ENCODE data around the gene COQ9.

The COQ9 gene

DNA sequence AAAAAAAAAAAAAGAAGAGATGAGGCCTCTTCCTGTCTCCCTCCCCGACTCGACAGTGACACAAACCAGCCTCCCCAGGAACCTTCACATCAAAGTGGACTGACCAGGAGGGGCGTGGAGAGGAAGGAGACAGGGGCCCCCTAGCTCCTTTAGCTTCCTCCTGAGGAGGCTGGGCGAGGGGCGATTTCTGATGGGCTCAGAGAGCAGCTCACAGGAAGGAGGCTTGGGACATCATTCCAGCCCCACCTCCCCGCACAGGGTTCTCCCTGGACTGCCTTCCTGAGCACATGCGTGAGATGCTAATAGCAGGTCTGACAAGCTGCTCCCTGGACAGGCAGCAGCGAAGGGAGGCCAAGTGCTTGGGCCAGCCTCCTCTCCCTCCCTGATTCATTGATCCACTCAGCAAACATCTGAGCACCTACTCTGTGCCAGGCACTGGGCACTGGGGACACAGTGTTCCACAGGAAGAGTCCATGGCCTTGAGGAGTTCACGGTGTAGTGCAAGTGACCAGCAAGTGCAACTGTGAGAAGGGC, 53.4 kb downstream of the COQ9 start:
- Histone ChIP-seq H3K36me3 (ENCODE audit: control insufficient read depth, insufficient read depth, low read length) (no peaks in the 10 kb centered on the region), H3K27me3 (ENCODE audit: control insufficient read depth, insufficient read depth, low read length) (no peaks in the 10 kb centered on the region), H3K4me1 (ENCODE audit: control insufficient read depth, insufficient read depth, low read length) (no peaks in the 10 kb centered on the region), H3K9ac (ENCODE audit: low read length) (no peak overlapping the region), H3K4me3 (ENCODE audit: low read length) (no peak overlapping the region), H3K9me3 (ENCODE audit: control insufficient read depth, low read length) (no peaks in the 10 kb centered on the region)

DNA sequence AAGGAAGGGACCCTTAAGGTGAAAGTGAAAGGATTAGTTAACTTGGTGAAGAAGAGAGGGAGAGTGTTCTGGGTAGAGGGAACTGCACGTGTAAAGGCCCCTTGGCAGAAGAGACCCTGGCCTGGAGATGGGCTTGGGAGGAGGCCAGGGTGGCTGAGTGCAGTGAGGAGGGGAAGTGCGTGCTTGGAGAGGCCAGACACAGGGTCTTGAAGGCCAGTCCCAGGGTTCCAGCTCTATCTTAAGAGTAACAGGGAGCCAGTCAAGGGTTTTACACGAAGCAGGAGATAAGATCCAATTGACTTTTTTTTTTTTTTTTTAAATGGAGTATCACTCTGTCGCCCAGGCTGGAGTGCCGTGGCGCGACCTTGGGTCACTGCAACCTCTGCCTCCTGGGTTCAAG, 54.2 kb downstream of the COQ9 start:
- no peak overlapping the region for H3K9ac ChIP-seq (ENCODE audit: low read length)
- H3K4me3 ChIP-seq (ENCODE audit: low read length), result no peak overlapping the region
- H3K9me3 ChIP-seq (ENCODE audit: control insufficient read depth, low read length), result no peaks in the 10 kb centered on the region
- no peaks in the 10 kb centered on the region for H3K4me1 ChIP-seq (ENCODE audit: control insufficient read depth, insufficient read depth, low read length)
- peaks cover 2% of the 10 kb centered on the region for H3K27me3 ChIP-seq (ENCODE audit: control insufficient read depth, insufficient read depth, low read length)
- no peaks in the 10 kb centered on the region for H3K36me3 ChIP-seq (ENCODE audit: control insufficient read depth, insufficient read depth, low read length)

DNA sequence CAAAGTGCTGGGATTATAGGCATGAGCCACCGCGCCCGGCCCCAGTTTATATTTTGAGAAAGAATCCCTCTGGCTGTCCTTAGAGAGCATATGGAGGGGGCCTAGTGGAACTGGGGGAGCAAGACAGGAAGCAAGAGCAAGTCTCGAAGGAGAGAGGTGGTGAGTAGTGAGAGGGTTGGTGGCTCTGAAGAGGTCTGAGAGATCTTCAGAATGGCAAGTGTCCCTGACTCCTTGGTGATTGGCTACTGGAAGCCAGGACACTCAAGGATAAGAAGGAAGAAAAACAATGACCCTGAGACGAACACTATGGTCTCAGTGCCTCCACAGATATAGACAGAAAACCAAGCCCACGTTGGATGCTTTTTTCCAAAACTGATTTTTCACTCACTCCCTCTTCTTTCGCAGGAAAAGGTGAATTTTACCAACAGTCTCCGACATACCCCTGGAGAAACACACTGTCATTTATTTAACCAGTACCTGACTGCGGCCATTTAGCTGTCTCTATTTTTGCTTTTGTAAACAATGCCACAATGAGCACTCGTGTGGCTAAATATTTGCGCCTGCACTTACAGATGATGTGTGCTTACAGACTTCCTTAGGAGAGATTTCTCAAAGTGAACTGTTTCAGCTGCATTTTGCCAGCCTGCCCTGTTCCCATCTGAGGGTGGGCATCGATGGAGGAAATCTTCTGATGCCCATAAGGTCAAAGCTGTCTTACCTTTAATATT, 54.9 kb downstream of the COQ9 start:
- Histone ChIP-seq H3K4me3 (ENCODE audit: low read length) (no peak overlapping the region), H3K36me3 (ENCODE audit: control insufficient read depth, insufficient read depth, low read length) (no peaks in the 10 kb centered on the region), H3K4me1 (ENCODE audit: control insufficient read depth, insufficient read depth, low read length) (no peaks in the 10 kb centered on the region), H3K27me3 (ENCODE audit: control insufficient read depth, insufficient read depth, low read length) (peaks cover 6% of the 10 kb centered on the region), H3K9ac (ENCODE audit: low read length) (no peak overlapping the region), H3K9me3 (ENCODE audit: control insufficient read depth, low read length) (no peaks in the 10 kb centered on the region)

DNA sequence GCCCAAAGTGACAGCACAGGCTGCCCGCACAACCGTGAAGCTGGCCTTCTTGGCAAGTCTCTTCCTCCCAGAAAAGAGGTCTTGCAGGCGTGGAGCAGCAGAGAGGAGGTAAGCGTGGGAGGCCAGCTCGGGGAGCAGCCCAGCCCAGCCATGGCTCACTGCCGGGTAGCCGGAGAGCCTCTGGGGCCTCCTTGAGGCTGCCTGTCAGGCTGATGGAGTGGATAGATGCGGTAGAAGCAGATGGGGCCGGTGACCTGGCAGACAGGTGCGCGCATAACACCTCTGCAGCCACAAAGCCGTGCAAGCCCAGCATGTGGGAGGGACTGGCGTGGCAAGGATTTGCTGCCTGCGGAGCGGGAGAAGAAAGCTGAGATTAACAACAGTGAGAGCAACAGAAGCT, 56.1 kb downstream of the COQ9 start:
- H3K4me1 ChIP-seq (ENCODE audit: control insufficient read depth, insufficient read depth, low read length), result no peaks in the 10 kb centered on the region
- H3K4me3 ChIP-seq (ENCODE audit: low read length), result no peak overlapping the region
- peaks cover 11% of the 10 kb centered on the region for H3K27me3 ChIP-seq (ENCODE audit: control insufficient read depth, insufficient read depth, low read length)
- no peak overlapping the region for H3K9ac ChIP-seq (ENCODE audit: low read length)
- no peaks in the 10 kb centered on the region for H3K36me3 ChIP-seq (ENCODE audit: control insufficient read depth, insufficient read depth, low read length)
- H3K9me3 ChIP-seq (ENCODE audit: control insufficient read depth, low read length), result no peaks in the 10 kb centered on the region

DNA sequence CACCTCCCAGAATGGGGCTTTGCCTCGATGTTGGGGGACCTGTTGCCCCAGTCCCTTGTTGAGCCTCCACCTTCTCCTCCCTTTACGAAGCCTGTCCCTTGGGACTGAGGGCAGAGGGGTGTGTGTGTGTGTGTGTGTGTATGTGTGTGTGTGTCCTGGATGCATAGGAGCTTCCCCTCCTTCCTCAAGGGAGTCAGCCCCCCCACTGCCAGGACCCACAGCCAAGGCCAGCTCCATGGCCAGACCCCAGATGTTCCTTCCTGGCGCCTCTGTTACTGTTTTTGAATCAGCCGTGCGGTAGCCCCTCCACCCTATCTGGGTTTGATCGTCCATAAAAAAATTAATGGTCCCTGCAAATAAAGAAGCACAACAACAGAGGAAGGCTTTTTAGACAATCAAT, 56.7 kb downstream of the COQ9 start:
- H3K4me1 ChIP-seq (ENCODE audit: control insufficient read depth, insufficient read depth, low read length), result no peaks in the 10 kb centered on the region
- H3K4me3 ChIP-seq (ENCODE audit: low read length), result no peak overlapping the region
- no peaks in the 10 kb centered on the region for H3K36me3 ChIP-seq (ENCODE audit: control insufficient read depth, insufficient read depth, low read length)
- no peaks in the 10 kb centered on the region for H3K9me3 ChIP-seq (ENCODE audit: control insufficient read depth, low read length)
- no peak overlapping the region for H3K9ac ChIP-seq (ENCODE audit: low read length)
- peaks cover 11% of the 10 kb centered on the region for H3K27me3 ChIP-seq (ENCODE audit: control insufficient read depth, insufficient read depth, low read length)

DNA sequence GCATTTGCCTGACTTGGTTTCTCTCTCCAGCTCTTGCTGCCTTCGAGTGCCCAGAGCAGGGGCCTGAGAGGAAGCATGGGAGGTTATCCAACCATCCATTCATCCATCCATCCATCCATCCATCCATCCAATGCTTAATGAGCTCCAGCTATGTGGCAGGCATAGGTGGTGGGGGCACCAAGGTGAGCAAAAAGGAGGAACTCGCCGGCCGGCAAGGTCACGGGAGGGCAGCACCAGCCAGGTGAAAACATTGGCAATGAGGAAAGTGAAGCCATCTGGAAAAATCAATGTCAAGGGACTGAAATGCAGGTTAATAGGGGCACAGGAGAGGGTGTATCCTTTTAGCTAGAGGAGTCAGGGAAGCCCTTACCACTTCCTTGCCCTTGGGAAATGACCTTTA, 57.2 kb downstream of the COQ9 start:
- no peak overlapping the region for H3K9ac ChIP-seq (ENCODE audit: low read length)
- peaks cover 11% of the 10 kb centered on the region for H3K27me3 ChIP-seq (ENCODE audit: control insufficient read depth, insufficient read depth, low read length)
- H3K9me3 ChIP-seq (ENCODE audit: control insufficient read depth, low read length), result no peaks in the 10 kb centered on the region
- H3K36me3 ChIP-seq (ENCODE audit: control insufficient read depth, insufficient read depth, low read length), result no peaks in the 10 kb centered on the region
- no peak overlapping the region for H3K4me3 ChIP-seq (ENCODE audit: low read length)
- H3K4me1 ChIP-seq (ENCODE audit: control insufficient read depth, insufficient read depth, low read length), result no peaks in the 10 kb centered on the region

DNA sequence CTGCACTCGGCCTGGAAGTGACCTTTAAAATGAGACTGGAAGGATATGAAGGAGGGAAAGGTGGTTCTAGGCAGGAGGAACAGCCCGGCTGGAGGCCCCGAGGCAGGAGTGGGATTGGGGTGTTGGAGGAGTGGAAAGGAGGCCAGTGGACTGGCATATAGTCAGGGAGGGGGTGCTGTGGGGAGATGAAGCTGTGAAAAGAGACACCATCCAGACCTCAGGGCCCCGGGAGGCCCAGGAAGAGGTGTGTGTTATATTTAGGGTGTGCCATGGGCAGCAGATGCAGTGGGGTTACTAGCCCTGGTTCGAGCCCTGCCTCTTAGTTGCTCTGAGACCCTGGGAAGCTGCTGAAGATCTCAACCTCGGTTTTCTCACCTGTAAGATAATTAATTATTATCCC, 57.9 kb downstream of the COQ9 start:
- Histone ChIP-seq H3K36me3 (ENCODE audit: control insufficient read depth, insufficient read depth, low read length) (no peaks in the 10 kb centered on the region), H3K9me3 (ENCODE audit: control insufficient read depth, low read length) (no peaks in the 10 kb centered on the region), H3K27me3 (ENCODE audit: control insufficient read depth, insufficient read depth, low read length) (peaks cover 14% of the 10 kb centered on the region), H3K9ac (ENCODE audit: low read length) (no peak overlapping the region), H3K4me3 (ENCODE audit: low read length) (no peak overlapping the region), H3K4me1 (ENCODE audit: control insufficient read depth, insufficient read depth, low read length) (peaks cover 5% of the 10 kb centered on the region)

DNA sequence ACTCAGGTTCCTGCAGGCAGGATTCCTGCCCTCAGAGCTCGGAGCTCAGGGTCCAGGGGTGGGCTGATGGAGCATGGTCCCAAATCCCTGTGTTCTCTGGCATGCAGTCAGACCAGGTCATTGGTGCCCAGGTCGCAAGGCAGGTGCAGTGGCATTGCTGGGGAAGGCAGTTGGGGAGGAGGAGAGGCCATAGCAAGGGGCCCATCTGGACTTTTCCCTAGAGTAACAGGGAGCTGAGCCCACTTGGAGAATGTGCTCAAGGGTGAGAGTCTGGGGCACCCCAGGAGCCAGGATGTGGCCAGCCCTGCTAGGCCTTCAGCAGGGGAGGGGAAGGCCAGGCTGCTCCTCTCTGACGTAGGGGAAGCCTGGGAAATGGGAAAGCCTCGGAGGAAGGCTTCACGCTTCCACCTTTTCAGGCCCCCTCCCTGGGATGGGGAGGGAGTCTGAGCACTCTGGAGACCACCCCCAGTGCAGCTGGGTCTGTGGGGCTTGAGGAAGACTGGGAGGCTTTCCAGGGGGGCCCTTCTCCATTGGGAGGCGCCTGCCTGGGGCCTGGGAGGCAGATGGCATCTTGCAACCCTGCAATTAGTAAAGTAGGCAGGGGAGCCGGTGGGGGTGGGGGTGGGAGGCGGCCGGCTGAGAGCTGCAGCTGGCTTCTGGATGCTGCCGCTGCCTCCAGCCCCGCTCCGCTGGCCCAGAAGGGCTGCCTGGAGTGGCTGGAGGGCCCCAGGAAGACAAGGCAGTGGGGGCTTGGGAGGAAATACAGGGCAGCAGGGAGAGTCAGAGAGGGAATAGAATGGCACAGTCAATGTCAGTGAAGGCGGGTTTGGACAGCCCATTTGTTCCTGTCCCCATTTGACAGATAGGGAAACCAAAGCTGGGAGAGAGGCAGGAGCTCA, 60.1 kb downstream of the COQ9 start:
- Histone ChIP-seq H3K4me3 (ENCODE audit: low read length) (no peak overlapping the region), H3K27me3 (ENCODE audit: control insufficient read depth, insufficient read depth, low read length) (peaks cover 14% of the 10 kb centered on the region), H3K4me1 (ENCODE audit: control insufficient read depth, insufficient read depth, low read length) (peaks cover 6% of the 10 kb centered on the region), H3K9ac (ENCODE audit: low read length) (no peak overlapping the region), H3K9me3 (ENCODE audit: control insufficient read depth, low read length) (no peaks in the 10 kb centered on the region), H3K36me3 (ENCODE audit: control insufficient read depth, insufficient read depth, low read length) (no peaks in the 10 kb centered on the region)

DNA sequence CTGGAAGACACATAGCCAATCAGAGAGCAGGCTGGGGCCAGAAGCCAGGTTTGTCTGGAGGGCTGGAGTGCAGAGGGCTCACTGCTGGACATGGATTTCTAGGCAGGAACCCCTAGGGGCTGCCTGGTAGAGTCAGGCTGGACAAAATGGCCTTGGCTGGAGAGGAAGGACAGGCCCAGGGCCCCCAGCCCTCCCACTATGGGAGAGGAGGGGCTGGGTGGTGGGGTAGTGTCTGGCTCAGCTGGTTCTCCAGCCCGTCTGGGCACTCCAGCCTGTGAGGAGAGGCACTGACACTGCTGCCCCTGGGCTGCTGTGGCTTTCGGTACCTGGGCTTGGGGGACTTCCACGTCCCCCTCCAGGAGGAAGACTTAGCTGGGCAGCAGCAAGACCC, 60.8 kb downstream of the COQ9 start:
- no peak overlapping the region for H3K9ac ChIP-seq (ENCODE audit: low read length)
- peaks cover 6% of the 10 kb centered on the region for H3K4me1 ChIP-seq (ENCODE audit: control insufficient read depth, insufficient read depth, low read length)
- no peak overlapping the region for H3K4me3 ChIP-seq (ENCODE audit: low read length)
- H3K9me3 ChIP-seq (ENCODE audit: control insufficient read depth, low read length), result no peaks in the 10 kb centered on the region
- no peaks in the 10 kb centered on the region for H3K36me3 ChIP-seq (ENCODE audit: control insufficient read depth, insufficient read depth, low read length)
- H3K27me3 ChIP-seq (ENCODE audit: control insufficient read depth, insufficient read depth, low read length), result peaks cover 14% of the 10 kb centered on the region

DNA sequence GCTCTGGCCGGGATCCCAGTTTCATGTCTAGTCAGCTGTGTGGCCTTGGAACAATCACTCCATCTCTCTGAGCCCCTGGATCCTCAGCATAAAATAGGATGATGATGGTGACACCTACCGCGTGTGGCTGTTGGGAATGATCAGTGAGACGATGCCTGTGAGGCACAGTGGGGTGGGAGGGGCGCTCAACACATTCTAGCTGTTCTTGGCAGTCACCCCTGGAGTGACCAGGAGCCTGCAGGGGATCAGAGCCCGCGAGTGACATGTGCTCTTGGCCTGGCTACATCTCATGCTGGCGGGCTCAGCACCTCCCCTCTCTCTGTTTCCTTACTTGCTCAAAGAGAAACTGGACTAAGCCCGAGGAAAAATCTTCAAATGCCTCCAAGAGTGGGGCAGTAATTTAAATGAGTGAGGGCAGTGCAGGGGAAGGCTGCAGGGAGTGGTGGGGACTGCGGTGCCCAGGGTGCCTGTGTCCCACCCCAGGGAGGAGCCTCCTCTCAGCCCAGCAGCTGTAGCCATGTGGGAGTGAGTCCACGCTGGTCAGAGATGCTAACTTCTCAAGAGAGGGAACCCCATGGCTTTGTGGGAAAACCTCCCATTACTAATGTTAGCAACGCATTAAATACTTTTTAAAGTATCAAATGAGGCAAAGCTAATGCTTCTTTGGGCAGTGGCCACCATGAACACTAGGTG, 62.1 kb downstream of the COQ9 start:
- H3K4me3 ChIP-seq (ENCODE audit: low read length), result no peak overlapping the region
- H3K4me1 ChIP-seq (ENCODE audit: control insufficient read depth, insufficient read depth, low read length), result peaks cover 6% of the 10 kb centered on the region
- H3K36me3 ChIP-seq (ENCODE audit: control insufficient read depth, insufficient read depth, low read length), result no peaks in the 10 kb centered on the region
- H3K27me3 ChIP-seq (ENCODE audit: control insufficient read depth, insufficient read depth, low read length), result peaks cover 14% of the 10 kb centered on the region
- no peaks in the 10 kb centered on the region for H3K9me3 ChIP-seq (ENCODE audit: control insufficient read depth, low read length)
- no peak overlapping the region for H3K9ac ChIP-seq (ENCODE audit: low read length)

DNA sequence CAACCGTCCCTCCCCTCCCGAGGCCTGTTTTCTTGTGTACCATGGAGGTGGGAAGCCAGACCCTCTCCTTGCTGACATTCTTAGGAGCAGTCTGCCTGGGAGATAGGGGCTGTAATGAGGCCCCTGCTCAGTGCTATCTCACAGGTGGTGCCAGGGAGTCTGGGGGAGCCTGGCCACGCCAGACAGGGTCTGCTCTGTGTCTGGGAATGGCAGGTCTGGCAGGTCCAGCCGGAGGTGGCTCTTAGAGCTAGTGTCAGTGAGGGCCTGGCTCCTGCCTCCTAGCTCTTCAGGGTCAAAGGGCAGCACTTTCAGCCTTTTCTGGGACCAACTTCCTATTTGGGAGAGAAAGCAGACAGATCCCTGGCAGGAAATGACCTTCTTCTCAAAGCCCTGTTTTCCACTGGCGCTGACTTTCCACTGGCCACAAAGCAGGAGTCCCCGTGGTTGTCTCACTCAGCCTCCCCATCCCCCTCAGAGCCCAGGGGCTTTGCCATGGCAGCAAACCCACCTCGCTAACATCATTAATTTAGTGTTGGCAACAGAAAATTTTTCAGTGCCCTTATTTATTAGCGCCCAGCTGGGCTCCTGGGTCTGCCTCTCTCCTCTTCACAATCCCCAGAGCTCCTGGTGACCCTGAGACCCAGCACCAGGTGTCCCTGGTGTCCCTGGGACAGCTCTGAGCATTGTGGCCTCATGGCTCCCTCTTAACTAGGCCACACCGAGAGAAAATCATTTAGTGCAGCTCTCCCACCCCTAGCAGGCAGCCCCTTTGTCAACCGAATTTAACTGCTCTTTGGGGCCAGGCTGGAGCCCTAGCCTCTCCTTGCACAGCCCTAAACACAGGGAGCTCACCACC, 63.0 kb downstream of the COQ9 start:
- Histone ChIP-seq H3K9ac (ENCODE audit: low read length) (no peak overlapping the region), H3K4me3 (ENCODE audit: low read length) (no peak overlapping the region), H3K9me3 (ENCODE audit: control insufficient read depth, low read length) (no peaks in the 10 kb centered on the region), H3K36me3 (ENCODE audit: control insufficient read depth, insufficient read depth, low read length) (no peaks in the 10 kb centered on the region), H3K4me1 (ENCODE audit: control insufficient read depth, insufficient read depth, low read length) (peaks cover 6% of the 10 kb centered on the region), H3K27me3 (ENCODE audit: control insufficient read depth, insufficient read depth, low read length) (peaks cover 14% of the 10 kb centered on the region)

Data from mucosa of stomach (tissue), 1 donor.